ENCODE measurements around the gene FIBCD1.
"Not testable (repeated sequence)": the region's sequence is repeated elsewhere in the genome, so short reads cannot be mapped to it uniquely, and the experiment has no call there.

Gene FIBCD1

DNA sequence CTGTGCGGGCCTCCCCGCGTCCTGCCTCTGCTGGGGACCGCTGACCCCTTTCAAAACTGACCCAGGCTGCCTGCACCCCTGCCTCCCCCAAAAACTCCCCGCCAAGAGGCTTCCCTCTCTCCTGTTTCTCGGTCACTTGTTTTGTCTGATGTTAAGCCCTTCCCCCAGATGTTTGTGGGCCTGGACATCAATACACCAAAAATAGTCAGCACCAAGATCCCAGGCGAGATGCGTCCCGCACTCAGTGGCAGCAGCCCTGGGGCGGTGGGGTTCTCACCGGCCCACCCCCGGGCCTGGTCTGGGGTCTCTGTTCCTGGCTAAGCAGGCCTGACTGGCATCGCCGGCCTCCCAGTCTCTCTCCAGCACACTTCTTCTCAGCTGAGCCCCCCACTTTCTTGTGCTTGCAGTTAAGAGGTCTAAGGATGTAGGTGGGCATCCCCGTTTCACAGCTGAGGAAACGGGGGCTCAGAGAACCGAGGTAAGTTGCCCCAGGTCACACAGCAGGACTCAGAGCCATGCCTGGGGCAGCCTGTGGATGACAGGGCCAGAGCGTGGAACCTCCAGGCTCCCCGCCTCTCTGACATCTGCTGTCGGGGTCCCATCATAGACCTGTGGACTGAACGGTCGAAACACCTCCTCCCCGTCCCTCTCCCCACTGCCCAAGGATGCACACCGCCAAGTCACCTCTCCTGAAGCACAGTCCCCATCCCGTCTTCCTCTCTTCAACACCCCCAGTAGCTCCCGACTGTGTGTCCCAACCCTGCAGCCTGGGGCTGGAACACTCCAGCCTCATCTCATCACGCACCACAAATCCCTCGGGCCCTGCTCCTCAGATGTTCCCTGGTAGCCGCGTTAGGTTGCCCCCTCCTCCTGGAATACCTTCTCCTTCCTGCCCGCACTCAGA, 16.8 kb downstream of the FIBCD1 start:
- no peak for DNase-seq (ENCODE audit: low read depth in 2 of 2)

DNA sequence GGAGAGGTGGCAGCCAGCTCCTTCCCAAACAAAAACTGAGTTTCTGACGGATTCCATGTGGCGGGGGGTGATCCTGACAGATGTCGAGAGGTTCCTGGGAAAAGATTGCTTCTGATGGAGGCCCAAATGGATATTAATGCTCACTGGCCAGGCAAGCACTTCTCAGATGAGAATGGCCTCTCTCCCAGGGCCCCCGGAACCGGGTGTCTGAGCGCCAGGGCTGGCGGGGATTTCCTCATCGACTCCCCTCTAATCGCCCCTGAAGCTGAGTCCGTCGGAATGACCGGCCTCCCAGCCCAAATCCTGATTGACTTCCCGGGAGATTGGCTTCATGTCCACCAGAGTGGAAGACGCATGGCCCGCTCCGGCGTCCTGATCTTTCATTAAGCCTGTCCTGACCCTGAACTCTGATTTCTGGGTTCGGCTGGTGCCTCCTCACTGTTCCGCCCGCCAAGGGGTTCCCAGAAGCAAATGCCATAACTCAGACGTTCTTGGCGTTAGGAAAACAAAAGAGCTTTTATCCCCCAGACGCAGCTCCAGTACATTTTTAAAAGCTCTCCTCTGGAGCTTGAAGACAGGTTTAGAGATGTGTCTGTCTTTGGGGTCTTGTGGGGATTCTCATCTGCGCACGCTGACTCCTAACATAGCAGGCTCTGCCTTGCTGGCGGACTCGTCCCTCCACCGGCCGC, 17.6 kb downstream of the FIBCD1 start:
- DNase-seq (ENCODE audit: low read depth in 2 of 2), result no peak

DNA sequence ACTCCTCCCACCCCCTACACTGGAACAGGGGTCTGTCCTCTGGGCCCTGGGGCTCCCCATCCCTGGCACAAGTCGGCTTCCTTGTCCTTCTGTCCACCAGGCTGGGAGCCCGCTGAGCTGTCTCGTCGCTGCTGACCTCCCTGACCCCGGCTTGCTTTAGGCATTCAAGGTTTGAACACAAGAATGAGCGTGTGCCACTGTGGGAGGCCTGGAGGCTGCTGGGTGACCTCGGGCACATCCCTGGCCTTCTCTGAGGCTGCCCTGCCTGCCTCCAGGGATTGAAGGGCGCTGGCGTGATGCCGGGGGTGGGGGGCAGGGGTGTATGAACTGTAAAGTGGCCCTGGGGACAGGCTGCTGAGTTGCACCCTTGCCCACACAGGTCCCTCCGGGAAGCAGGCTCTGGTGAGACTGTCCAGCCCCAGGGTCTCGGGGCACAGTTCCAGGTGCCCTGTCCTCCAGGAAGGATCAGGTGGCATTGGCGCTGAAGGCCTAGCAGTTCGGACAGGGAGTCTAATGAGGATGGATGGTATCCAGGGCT, 18.2 kb downstream of the FIBCD1 start:
- DNase-seq (ENCODE audit: low read depth in 2 of 2), result no peak

DNA sequence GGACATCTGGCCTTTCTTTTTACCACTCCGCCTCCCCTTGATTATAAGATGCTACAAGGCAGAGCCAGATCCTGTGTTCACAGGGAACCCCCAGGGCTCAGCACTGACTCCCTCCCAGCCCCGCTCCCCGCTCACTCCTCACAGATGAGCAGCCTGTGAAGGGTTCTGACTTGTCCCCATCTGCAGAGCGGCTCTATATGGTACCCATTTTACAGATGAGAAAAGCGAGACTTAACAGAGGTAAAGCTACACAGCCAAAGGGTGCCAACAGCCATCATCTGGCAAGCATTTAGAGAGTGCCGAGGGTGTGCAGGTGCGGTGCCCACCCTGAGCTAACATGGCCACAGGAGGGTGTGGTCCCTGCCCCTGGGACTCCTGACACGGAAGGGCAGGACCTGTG, 18.8 kb downstream of the FIBCD1 start:
- no peak for DNase-seq (ENCODE audit: low read depth in 2 of 2)

DNA sequence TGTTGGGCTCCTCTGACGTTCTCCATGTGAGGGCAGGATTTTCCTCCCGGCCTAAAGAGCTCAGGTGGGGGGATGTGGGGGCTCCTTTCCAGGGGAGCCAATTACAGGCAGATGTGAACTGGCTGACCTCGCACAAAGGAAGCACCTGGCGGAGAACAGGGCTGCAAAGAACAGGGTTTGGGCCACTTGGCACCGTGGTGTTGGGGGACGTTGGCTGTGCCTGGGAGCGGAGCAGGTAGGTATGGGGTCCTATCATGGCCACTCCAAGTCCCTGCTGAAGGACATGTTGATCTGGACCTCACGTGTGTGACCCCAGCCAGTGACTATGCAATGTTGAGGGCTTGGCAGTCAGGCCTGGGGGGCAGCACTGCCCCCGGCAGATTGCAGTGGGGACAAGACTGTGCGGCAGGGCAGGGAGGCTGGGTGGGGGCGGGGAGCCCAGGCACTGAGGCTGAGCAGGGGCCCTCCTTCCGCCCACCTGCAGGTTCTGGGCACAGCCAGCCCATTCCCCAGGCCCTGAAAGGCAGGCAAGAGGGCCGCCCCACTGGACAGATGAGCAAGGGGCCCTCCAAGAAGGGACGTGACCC, 19.4 kb downstream of the FIBCD1 start:
- DNase-seq (ENCODE audit: low read depth in 2 of 2), result no peak

DNA sequence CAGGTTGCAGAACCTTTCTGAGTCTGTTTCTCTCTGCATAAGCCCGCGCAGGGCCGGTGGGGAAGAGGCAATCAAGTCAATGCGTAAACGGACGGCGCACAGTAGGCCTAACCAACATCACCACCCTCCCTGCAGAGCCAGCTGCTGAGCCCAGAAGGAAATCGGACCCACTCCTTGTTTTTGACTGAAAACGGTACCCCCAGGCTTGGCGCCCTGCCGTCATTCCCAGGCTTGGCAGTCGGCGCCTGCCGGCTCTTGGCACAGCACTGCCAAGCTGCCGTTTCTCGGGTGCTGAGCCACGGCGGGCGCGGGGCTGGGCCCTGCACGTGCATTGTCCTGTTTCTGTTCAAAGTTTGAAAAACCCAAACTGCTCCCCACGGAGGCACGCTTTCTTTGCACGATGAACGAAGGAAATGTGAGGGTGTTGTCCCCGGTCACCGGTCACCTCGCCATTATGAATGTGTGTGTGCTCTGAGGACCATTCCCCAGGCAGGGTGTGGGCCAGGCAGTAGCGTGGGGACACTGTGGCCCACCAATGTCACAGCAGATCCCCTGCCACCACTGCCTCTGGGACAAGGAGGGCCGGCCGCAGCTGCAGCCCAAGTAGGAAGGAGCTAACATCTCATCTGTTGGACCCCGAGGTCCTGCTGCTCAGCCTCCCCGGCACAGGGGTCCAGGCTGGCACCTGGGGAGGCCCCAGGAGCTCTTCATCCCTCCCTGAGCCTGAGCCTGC, 20.1 kb downstream of the FIBCD1 start:
- DNase-seq (ENCODE audit: low read depth in 2 of 2), result no peak

DNA sequence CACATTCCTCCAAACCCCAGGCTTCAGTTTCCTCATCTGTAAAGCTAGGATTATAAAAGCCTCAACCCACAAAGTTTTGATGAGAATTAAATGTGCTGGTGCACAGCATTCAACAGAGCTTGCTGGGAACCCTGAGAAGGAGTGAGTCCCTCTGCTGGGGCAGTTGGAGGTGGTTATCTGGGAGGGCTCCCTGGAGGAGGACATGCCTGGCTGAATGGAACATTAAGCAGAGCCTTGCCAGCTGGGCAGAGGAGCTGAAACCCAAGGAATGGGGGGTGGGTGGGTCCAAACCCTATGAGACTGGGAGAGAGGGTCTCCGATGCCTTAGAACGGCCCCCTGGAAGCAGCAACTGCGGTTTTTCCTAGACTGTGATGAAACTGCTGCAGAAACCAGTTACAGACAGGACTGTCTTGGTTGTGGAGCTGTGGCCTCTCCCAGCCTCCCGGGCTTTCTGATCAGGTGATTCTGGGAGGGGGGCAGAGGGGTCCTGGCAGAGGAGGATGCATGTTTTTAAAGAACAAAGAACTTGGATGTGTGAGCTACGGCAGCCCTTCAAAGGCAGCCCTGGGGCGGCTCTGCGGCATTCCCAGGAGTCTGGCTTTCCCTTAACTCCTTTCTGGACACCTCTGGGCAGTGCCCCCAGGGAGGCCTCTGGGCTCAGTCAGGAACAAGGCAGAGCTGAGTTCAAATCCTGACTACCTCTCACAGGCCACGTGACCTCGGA, 20.8 kb downstream of the FIBCD1 start:
- DNase-seq (ENCODE audit: low read depth in 2 of 2), result no peak

DNA sequence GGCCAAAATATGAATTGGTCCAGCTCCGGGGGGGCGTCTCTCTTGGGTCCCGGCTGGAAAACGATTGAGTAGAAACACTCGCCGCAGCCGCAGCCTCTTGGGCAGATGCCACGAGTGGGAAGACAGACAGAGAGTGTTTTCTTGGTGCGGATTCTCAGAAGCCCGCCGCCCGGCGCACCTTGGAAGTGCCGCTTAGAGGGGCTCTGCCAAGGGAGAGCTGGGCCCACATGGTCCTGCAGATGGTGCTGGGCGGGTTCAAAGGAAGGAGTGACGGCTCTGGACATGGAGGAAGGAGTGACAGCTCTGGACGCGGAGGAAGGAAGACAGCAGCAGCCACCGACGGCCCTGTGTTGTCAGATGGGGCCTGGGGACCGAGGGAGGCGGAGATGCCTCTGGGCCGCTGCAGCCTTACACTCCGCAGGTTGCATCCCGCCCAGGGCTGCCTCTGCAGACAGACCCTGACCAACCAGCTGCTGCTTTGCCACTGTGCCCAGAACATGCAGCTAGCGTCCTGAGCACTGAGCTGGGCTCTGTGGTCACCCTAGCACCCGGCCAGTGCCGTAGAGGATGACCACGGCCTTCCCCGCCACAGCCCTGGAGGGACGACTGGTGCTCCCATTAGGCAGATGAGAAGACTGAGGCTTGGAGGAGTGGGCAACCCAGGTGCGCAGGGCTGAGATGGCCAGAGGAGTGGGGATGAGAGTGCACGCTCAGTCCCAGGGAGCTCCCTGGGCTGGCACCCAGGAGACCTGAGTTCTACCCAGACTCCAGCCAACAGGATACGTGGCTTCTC, 21.7 kb downstream of the FIBCD1 start:
- no peak for DNase-seq (ENCODE audit: low read depth in 2 of 2)

DNA sequence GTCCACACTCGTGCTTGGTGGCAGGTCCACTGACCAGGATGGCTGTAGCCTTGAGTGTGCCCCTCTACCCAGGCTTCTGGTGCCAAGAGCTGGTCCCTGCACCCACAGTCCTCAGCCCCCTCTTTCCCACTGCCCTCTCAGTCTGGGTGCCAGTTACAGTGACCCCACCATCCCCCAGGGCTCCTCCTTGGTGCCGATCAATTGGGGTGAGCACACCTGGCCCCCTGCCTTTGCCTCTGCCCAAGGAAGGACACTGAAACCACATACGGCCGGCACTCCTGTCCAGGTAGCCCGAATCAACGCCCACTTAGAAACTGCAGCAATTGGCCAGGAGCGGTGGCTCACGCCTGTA, 24.0 kb downstream of the FIBCD1 start:
- DNase-seq (ENCODE audit: low read depth in 2 of 2), result no peak

DNA sequence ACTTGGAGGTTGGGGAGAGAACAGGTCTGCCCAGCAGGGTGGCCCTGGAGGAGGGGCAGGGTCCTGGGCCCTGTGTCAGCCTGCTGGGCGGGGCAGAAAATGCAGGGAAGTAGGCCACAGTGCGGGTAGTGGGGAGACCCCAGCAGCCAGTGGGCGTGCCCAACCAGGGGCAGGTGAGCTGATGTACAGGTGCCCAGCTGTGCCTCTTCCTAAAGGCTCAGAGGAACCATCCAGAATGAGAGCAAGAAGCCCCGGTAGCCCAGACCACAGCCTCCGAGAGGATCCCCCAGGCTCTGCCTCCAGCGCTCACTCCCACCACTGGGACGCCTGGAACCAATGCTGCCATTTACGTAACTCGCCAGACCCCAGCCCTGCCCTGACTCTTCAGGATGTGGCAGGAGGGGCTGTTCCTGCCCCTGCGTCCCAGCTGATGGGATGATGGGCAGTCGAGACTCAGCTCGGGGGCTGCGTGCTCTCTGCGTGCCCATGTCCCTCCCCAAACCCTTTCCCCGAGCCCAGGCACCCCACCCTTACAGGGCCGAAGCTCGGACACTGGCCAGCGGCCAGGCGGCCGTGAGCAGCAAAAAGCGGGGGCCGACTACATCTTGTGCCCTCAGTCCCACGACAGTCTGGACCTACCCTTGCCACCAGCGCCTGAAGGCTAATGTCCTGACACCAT, 24.5 kb downstream of the FIBCD1 start:
- no peak for DNase-seq (ENCODE audit: low read depth in 2 of 2)

DNA sequence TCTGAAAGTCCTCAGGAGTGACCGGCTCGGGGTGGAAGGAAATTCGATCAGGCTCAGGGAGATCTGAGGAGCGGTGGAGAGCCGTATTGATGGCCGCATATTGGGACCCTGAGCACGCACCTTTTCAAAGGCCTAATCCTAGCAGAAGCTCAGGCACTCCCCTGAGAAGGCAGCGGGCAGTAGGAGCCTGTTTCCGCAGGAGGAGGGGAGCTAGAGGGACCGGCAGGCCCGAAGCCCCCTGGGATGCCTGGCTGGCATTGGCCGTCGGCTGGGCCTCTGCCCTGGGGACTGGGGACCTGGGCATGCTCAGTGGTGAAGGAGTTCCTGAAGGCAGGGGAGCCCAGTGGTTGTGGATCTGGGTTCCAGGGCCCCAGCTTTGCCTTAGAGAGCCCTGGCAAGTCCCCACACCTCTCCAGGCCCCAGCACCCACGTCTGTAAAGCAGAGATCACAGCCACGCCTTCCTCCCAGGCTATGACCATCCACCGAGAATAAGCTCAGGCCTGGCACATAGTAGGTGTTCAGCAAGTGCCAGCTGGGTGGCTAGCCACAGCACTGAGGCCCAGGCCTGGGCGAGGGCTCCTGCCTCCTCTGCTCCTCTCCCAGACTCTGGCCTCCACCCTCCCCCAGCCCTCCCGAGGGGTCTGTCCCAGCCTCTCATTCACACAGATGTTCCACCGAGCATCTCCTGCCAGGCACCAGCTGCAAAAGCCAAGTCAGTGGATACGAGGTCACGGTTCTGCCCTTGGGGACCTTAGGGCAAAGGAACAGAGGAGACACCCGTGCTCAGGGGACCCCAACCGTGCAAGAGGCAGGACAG, 25.2 kb downstream of the FIBCD1 start:
- no peak for DNase-seq (ENCODE audit: low read depth in 2 of 2)

DNA sequence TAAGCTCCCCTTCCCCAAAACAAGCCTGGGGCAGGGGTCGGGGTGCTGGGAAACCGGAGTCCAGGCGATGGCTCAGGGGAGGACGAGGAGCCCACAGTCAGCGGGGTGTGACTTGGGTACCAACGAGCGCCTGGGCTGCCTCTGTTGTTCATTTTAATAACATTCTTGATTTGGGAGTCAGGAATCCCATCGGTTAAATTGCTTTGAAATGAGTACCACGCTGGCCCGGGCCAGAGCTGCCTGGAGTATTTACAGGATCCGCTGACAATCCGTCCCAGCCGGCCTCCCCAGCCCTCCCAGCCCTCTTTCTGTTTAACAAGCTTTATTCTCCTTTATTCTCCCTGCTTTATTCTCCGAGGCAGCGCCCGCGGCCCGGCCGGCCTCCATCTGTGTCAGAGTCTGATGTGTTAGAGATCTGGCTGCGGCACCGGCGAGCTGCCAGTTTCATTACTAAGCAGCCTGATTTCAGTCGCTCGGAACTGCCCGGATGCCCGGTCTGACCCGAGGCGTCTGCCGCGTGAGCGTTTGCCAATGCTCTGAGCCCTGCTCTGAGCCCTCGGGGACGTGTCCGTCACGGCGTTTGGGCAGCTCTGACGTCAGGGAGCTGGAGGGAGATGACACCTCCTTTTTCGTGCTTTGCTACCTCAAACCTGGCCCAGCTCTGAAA, 26.0 kb downstream of the FIBCD1 start:
- DNase-seq (ENCODE audit: low read depth in 2 of 2), result no peak

DNA sequence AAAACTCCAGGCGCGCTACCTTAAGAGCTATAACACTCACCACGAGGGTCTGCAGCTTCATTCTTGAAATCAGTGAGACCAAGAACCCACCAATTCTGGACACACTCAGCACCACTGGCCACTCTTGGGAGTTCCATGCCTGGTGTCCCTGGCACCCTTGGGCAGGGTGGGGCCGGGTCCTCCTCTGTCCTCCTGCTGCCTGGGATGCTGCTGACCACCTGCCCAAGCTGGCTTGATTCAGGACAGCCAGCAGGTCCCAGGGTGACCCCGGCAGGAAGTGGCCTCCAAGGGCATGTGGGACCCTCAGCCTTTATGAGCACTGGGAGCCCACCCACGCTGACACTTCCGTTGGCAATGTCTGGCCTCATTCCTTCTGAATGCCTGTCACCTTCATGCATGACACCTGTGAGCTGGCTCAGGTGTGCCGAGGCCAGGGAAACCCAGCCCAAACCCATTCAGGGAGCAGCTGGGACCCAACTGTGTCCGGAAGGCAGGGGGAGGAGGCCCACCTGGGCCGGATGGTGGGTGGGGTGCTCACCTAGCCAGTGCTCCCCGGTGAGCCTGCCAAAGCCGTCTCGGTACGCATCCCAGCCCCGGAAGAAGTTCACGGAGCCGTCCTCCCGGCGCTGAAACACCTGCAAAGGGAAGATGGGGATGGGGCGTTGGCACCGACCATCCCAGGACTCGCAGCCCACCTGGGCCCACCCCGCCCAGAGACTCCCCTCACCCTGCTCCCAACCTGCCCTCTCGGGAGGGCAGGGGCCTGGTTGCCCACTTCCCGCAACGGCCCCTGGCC, 27.6 kb downstream of the FIBCD1 start:
- DNase-seq (ENCODE audit: low read depth in 2 of 2), result no peak

DNA sequence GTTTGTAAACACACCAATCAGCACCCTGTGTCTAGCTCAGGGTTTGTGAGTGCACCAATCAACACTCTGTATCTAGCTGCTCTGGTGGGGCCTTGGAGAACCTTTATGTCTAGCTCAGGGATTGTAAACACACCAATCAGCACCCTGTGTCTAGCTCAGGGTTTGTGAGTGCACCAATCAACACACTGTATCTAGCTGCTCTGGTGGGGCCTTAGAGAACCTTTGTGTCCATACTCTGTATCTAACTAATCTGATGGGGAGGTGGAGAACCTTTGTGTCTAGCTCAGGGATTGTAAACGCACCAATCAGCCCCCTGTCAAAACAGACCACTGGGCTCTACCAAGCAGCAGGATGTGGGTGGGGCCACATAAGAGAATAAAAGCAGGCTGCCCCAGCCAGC, 28.4 kb downstream of the FIBCD1 start:
- not testable (repeated sequence) for DNase-seq (ENCODE audit: low read depth in 2 of 2)

DNA sequence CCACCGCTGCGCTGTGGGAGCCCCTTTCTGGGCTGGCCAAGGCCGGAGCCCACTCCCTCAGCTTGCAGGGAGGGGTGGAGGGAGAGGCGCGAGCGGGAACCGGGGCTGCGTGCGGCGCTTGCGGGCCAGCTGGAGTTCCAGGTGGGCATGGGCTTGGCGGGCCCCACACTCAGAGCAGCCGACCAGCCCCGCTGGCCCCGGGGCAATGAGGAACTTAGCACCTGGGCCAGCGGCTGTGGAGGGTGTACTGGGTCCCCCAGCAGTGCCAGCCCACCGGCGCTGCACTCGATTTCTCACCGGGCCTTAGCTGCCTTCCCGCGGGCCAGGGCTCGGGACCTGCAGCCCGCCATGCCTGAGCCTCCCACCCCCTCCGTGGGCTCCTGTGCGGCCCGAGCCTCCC, 29.0 kb downstream of the FIBCD1 start:
- DNase-seq (ENCODE audit: low read depth in 2 of 2), result not testable (repeated sequence)

DNA sequence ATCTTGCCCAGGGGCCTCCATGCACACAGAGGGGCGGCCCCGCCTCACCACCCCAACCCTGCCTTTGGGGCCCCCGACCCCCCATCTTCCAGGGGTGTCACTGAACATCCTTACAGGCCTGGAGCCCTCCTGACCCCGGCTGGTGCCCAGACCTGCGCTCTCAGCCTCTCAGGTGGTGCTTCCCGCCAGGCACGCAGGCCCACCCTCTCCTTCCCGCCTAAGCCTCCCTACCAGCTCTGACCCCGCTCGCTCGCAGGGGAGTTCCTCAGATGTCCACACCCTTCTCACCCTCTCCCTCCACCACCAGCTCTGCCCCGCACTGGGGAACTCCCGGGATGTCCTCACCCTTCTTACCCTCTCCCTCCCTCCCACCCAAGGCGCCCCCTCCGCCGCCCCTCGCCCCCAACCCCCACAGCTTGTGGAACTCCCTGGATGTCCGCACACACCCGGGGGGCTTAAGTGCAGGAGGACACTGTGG, 30.1 kb downstream of the FIBCD1 start:
- no peak for DNase-seq (ENCODE audit: low read depth in 2 of 2)

DNA sequence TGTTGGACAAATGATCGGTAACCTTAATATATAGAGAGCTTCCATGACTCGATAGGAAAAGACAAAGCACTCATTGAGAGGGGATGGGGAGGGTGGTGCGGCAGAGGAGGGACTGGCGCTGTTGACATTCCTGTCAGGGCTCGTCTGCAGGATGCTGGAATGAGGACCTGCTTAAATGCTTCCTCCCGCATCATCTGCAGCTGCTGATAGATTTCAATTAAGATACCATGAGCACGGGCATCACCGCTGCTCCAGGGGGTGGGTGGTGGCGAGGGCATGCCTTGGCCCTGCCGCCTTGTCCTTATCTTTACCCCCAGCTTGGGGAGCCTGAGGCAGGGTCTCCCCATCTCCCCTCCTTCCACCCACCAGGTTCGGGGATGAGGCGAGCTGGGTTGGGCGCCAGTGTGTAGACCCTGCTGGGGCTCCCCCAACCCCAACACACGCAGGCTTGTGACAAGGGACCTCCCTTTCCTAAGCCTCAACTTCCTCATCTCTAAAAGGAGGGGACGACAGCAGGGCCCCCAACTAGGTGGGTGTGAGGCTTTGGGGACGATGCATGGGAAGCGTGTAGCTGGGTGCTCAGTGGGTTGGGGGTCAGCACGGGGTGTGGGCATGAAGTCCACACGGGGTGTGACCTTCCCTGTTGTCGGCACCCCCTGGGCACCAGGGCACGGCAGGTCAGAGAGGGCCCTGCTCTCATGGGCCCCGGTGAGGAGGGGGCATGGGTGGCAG, 30.7 kb downstream of the FIBCD1 start:
- no peak for DNase-seq (ENCODE audit: low read depth in 2 of 2)
